22Rv1 (cell line): ENCODE results near the gene RPP40.

Experiments
- H3K27ac ChIP-seq: fragments of 450-650 bp; 2 replicates; pipeline ENCODE4 v1.5.1; 2017
- CTCF ChIP-seq: fragments of 450-650 bp; IDR thresholded peaks from 2 replicates; pipeline ENCODE4 v1.5.1; 2017; ENCODE audit warnings: mild to moderate bottlenecking
- ZFX ChIP-seq: fragments of 450-650 bp; IDR thresholded peaks from 2 replicates; pipeline ENCODE4 v1.6.1; 2017; ENCODE audit warnings: antibody characterized with exemption, borderline replicate concordance

RPP40 gene

DNA sequence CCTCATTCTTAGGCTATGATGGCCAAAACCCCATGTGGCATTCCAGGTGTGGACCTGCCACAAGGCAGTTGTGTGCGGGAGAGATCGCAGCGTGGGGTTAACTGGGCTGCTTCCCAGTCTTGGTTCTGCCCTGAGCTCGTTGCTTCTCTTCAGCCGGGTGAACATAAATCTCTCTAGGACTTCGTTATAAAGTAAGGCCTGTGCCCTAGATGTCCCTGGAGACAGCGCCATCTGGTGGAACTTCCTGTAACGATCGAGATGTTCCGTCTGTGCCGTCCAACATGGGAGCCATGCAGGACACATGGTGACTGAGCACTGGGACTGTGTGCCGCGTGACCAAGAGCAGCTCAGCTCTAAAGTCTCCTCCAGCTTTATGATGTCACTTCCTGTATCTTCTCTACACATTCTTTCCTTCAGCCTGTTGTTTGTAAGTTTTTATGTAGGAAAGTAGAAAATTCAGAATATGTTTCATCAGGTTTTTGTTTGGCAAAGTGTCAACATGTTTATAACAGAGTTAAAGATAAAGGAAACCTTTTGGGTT, 26.8 kb upstream of the RPP40 start:
- no peak for TF ChIP-seq ZFX
- peak; percentile 89 for TF ChIP-seq CTCF
- no peak overlapping the region for H3K27ac ChIP-seq

GRCh38 chr6:5029609-5030008, 25.8 kb upstream of the RPP40 start:
- no peak for TF ChIP-seq ZFX
- no peak for TF ChIP-seq CTCF
- H3K27ac ChIP-seq, result no peak overlapping the region

DNA sequence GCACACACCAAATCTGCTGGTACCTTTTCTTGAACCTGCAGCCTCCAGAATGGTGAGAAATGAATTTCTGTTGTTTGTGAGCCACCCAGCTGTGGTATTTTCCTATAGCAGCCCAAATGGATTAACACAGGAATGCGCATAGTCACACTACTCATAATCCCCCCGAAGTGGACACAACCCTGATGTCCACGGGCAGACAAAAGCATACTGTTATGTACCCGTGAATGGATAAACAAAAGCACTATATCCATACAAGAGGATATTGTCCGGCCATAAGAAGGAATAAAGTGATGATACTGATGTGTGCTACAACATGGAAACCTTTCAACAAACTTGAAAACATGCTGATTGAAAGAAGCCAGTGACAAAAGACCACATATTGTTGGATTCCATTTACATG, 25.1 kb upstream of the RPP40 start:
- no peak for TF ChIP-seq CTCF
- TF ChIP-seq ZFX, result no peak
- H3K27ac ChIP-seq, result no peak overlapping the region

DNA sequence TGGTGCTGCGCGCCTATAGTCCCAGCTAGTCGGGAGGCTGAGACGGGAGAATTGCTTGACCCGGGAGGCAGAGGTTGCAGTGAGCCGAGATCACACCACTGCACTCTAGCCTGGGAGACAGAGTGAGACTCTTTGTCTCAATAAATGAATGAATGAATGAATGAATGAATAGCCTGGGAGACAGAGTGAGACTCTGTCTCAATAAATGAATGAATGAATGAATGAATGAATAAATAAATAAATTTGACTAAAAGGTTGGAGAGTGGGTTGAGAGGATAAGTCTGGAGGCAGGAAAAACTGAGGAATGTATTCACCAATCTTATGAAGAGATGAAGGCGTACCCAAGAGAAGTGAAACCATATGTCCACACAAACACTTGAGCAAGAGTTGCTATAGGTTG, 24.5 kb upstream of the RPP40 start:
- TF ChIP-seq CTCF (no peak), ZFX (no peak)

DNA sequence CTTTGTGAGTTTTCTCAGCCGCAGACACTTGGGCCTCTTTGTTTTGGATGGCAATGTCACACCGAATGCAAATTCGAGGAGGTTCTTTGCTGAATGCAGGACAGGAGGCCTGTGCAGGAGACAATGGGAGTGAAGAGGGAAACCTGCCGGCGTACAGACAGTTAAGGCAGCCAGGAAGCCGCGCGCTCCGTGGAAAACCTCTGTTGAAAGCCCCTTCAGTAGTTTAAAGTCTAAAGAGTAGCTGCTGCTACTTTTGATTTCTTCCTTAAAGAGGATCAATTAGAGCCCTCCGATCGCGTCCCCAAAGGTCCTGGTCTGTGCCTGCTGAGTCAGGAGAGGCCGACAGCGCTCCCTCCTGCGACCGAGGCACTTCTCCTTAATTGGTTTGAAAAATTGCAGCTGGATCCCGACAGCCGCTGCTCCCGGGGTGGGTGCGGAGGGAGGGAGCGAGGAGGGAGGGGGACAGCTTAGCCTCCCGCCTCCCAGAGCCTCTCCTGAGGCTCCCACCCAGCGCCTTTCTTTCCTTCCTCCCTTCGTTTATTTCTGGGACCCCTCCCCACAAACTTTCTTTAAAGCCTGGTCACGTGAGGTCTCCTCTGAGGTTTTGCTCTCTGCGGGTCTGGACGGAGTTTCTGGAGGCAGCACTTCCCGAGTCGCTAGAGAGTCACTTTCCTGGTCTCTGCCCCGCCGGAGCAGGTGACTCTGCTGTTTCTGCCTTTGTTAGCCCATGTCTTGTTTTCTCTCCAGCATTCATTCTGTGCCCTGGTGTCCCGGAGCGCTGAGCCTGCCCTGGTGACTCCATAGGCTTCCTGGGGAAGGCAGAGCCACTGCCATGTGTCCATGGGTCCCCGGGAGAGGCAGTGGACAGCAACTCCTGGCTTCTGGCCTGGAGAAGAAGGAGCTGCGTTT, 22.3 kb upstream of the RPP40 start:
- no peak for TF ChIP-seq ZFX
- TF ChIP-seq CTCF, result no peak
- H3K27ac ChIP-seq, result no peak overlapping the region

More for the DNA sequence above, 24.5 kb upstream of the RPP40 start:
- H3K27ac ChIP-seq, result no peak overlapping the region

DNA sequence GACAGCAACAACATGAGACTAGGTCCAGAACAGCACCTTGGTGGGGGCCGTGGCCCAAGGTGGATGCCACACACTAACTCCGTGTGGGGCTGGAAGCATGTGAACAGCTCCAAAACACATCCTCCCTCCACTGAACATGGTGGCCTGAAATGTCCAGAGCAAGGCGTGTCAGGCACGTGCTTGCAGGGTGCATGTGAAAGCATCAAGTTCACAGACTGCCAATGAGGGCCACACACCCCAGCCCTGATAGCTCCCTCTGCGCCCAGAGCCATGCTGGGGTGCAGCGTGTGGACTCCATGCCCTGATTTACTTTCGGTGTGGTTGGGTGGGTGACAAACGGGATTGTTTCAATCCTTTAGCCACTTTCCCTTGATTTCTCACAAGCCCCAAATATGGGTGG, 20.1 kb upstream of the RPP40 start:
- TF ChIP-seq ZFX, result no peak
- no peak for TF ChIP-seq CTCF
- H3K27ac ChIP-seq, result no peak overlapping the region

GRCh38 chr6:5020142-5020541, 16.3 kb upstream of the RPP40 start:
- no peak overlapping the region for H3K27ac ChIP-seq
- TF ChIP-seq ZFX (no peak), CTCF (no peak)
